Lower leg skin (tissue), 3 donors: ENCODE data around the gene TFAP2E.

Experiments
- CTCF ChIP-seq, 3 donors: fragments of 450-650 bp; IDR thresholded peaks; one replicate each; pipeline ENCODE4 v1.5.1; 2016; ENCODE audit warnings: antibody characterized with exemption in 3 of 3, mild to moderate bottlenecking in 3 of 3, moderate library complexity in 2 of 3
- POLR2A ChIP-seq, 2 donors: fragments of 450-650 bp; IDR thresholded peaks; one replicate each; pipeline ENCODE4 v1.6.1; 2016 to 2017; ENCODE audit warnings: antibody characterized with exemption in 2 of 2, mild to moderate bottlenecking in 1 of 2, moderate library complexity in 1 of 2

GRCh38 chr1:35631396-35631795 is 58.3 kb downstream of the TFAP2E start:
- no peak for TF ChIP-seq POLR2A (IDR thresholded peaks at IDR 0.05)
- no peak for TF ChIP-seq CTCF (IDR thresholded peaks at IDR 0.05)
